ENCODE measurements around the gene CCDC196.
"Not testable (repeated sequence)": the region's sequence is repeated elsewhere in the genome, so short reads cannot be mapped to it uniquely, and the experiment has no call there.

Gene CCDC196

DNA sequence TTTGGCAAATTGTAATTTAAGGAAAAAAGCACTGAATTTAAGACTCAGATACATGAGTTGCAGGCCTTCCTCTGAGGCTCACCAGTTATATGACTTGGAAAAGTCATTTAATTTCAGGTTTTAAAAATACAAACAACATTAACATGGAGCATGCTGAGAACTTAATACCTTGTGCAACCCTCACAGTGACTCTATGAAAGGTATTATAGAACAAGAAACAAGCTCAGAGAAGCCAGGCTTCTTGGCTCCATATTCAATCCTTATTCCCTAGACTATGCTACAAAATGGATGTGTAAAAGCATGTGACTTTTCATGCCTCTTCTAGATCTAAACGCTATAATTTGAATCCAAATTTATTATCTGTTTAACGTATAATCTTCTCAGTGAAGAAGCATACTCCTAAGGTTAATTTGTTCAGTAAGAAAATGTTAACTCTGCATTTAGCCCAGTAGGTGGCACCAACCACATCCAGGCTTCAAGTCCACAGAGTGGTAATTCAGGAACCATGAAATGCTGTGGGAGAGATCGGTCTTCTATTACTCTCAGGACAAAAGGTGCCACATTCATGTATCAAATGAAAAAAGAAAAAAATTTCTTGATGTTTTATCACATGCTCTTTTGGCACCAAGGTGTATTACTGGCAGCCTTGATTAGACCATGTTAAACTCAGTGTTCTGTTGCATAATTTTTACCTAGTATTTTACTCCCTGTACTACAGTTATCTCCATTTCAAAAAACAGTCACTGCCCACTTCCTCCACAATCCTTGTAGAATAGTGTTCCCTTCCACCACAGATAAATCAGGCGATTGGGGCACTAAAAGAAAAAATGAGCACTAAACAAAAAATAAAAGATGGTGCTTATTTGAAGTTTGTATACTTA, 9.3 kb downstream of the CCDC196 start:
- peak; percentile 89 for DNase-seq (ENCODE audit: low spot score)

DNA sequence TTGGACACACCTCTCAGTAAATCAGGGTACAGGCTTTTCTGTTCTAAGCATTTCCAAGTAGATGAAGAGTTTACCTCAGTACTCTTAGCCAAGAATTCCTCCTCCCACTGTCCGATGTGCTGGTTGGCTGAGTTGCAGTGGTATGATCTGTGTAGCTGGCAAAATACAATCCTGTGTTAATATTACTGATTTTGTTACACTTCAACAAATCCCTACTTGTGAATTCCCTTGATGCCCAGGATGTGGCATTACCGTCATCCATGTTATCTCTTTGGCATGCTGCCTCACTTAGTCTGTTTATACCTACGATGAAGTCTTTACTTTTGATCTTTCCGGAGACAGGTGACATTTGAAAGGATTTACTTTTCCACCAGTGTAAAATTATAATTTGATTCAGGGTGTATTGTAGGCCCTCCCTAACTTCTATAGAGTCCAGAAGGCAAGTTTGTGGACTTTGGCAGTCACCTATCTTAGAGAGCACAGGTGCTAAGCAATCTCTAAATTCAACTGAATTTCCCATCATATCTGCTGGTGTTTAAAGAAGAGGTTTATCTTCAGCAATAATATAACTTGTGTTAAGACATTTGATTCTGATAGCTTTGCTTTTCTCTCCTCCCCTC, 10.1 kb downstream of the CCDC196 start:
- no peak for DNase-seq (ENCODE audit: low spot score)

DNA sequence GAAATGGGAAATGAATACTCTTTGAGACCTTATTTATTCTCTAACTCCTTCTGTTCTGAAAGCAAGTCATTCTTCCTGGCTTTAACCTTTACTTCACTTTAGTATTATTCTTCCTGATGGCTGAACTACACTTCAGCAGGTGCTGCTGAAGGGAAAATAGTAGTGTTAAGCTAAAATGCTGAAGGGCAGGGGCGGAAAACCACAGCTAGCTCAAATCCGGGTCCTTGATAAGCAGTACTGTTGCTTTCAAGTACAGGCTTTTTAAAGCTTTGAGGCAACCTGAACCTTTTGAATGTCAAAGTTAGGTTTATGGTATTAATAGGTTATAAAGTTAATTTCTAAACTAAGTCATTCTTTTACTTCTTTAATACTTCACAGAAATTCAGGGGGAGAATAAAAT, 10.7 kb downstream of the CCDC196 start:
- DNase-seq (ENCODE audit: low spot score) = no peak

DNA sequence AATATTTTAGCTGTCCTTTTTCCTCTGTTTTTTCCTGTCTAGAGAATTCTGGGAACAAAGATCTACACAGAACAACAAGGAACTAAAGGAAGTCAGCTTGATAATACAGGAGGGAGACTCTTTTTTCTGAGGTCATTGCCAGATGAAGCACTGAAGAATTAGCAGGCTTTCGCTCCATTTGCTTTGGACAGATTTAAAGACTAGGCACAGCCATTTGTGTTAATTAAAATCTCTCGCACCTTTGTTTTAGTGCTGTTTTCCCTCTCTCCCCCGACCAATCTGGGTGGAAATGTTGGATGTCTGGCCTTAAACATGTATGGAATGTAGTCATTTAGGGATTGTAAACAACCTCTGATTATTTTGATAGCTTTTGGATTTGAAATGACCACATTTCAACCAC, 12.1 kb downstream of the CCDC196 start:
- DNase-seq (ENCODE audit: low spot score) = no peak

DNA sequence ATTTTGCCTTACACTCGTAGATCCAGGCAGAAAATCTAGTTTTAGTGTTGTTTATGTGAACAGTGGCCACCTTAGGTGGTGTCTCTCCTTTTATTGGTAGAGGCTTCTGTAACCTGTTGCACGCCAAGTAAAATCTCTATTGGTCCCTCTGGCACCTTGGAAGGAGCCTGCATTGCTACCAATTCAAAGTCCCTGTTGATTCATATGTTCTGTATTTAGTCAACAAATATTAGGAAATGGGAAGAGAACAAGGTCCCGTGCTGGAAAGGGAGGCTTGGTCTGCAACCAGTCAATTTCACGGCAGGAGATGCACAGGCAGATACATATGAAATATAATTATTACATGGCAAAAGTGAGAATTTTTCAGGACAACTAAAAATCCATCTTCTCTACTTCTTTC, 15.4 kb downstream of the CCDC196 start:
- no peak for DNase-seq (ENCODE audit: low spot score)

DNA sequence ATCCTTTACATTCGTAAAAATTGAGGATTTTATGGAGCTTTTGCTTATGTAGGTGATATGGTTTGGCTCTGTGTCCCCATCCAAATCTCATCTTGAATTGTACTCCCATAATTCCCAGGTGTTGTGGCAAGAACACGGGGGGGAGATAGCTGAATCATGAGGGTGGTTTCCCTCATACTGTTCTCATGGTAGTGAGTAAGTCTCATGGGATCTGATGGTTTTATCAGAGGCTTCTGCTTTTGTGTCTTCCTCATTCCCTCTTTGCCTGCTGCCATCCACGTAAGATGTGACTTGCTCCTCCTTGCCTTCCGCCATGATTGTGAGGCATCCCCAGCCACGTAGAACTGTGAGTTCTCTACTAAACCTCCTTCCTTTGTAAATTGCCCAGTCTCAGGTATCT, 16.7 kb downstream of the CCDC196 start:
- not testable (repeated sequence) for DNase-seq (ENCODE audit: low spot score)

DNA sequence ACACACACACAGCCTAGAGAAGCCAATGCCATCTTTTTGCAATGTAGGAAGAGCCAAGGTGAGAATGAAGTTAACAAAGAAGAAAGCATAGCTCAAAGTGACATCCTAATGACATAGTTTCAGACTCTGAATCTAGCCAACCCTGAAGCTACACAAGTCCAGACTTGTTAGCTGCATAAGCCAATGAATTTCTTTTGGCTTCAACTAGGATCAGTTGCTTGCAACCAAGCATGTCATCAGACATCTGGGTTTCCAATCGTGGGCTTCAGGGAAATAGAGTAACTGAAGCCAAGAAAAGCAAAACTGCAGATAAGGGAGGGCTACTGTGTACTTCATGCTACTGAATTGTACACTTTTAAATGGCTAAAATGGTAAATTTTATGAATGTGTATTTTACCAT, 17.4 kb downstream of the CCDC196 start:
- DNase-seq (ENCODE audit: low spot score) = no peak

DNA sequence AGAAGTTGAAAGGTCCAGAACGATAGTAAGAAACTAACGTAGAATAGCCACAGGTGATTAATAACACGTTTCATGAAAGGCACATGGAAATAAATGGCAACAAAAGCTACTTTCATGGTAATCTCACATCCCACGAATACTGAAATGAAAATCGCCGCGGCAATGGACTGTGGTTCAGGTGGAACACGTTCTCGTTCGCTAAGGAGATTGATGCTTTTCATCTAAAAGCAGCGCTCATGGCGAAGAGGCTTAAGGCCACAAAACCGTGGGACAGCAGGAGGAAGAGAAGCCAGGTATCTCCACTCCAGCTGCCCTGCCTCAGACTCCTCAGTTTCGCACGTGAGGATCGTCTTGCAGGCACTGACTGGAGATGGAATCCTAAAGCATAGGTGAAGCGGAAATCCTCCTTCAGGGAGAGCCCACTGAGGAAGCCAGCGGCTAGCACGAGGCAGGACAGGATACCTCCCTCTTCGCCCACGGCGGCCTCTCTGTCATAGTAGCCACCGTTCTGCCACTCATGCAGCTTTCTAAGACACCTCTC, 21.1 kb downstream of the CCDC196 start:
- no peak for DNase-seq (ENCODE audit: low spot score)

DNA sequence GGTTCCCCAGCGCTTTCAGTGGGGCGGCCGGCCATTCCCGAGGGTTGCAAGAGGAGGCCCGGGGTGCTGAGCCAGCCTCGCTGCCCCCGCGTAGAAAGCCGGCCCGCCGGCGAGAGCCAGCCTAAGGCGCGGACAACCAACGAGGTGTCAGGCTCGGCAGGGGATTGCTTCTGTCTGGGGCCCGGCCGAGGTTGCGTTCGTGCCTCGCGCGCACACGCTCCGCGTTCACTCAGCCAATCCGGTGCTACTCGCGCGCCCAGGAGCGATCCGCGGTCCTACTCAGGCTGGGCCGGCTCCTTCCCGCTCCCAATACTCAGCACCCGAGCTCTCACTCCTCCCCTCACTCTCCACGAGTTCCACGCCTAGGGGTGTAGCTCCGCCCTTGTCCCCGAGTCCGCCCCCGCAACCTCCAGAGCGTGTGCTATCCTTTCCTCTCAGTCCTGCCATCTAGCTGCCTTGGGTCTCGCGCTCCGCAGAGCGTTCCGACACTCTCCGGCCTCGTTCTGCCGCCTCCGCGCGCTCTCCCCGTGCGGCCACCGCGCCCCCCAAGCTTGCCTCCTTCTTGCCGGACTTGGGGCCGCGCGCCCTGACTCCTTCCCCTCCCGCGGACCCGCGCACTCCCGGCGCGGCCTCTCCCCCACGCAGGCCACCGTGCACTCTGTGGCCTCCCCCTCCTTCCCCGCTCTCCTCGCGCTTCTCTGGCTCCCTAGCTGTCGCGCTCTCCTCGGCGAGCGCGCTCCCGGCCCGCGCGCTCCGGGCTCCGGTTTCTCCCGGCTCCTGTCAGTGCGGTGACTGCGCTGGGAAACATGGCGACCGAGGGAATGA, 21.8 kb downstream of the CCDC196 start, which contains the start of gene GPHN:
Gene GPHN (plus strand): TSS at position 426 of the 825 bp plus-strand sequence.
- peak; percentile 97 for DNase-seq (ENCODE audit: low spot score)

DNA sequence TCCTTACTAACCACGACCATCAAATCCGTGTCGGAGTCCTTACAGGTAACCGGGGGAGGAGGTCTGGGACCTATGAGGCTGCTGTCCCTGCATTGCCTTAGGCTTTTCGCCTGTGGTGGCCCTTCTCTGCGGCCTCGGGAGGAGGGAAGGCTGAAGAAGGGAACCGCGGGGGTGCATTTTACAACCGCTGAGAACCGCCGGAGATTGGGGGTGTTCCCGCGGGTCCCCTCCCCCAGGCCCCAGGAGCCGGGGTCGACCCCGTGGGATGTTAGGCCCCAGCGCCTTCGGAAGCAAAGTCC, 22.3 kb downstream of the CCDC196 start:
- DNase-seq (ENCODE audit: low spot score) = no peak

DNA sequence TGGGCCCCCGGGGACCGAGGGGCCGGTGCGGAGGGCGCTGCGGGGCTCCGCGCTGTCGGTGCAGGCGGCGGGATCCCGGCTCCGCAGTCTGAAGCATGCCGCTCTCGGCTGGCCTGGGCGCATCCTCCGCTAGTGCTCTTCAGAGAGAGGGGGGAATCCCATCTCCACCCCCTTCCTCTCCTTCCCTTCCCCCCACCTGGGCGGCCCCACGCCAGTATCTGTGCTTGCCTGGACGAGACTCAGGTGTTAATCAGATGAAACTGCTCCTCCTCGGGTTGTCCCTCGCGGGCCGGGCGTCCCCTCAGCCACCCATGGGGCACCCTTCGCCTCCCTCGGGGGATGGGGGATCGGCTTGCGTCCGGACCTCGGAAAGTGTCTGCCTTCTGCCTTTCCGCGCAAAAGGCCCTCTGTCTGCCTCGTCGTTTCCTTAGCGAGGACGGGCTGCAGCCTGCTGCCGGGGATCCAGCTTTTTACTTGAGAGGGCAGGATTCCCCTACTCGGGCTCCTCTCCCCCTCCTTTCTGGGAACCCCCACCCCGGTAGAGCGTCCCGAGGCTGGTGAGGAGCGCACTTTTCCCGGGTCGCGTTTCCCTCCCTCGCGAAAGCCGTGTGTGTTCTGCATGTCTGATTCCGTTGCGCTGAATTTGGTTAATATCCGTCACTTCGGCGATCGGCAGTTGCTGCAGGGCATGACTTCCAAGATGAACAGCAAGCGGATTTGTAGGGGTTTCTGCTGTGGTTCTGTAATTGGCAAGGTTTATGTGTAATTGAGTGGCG, 22.9 kb downstream of the CCDC196 start:
- DNase-seq (ENCODE audit: low spot score) = peak; percentile 15

DNA sequence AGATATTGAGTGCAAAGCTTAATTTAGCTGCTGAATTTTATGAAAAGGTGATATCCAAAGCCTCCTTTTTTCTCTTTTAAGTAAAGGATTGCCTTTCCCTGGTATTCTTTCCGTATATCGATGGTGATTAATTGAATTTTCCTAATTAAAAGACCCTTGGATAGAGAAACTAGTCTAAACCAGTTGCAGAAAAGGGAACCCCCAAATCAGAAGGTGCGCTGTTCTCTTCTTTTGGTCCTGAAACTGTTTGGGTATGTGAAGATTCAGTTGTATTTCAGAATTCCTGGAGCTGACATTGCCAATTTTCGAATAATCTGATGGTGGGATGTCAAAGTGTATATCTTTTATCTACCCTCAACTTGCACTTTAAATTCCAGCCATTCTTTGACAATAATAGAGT, 23.7 kb downstream of the CCDC196 start:
- DNase-seq (ENCODE audit: low spot score) = peak; percentile 3

DNA sequence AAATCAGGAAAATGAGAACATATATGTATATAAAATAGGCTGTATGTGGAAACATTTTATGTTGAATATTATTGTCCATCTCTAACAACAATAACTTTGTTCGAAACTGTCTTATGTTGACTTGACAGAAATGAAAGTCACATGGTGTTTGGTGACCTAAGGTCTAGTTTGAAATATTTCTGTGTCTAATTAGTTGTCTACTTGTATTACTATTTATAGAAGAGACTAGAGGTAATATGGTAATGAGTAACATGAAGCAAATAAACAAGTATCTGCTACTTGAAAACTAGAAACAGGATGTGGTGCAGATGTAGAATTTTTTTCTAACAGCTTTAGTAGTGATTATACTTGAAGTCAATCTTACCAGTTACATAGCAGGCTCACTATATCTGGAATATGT, 25.7 kb downstream of the CCDC196 start:
- DNase-seq (ENCODE audit: low spot score) = no peak

DNA sequence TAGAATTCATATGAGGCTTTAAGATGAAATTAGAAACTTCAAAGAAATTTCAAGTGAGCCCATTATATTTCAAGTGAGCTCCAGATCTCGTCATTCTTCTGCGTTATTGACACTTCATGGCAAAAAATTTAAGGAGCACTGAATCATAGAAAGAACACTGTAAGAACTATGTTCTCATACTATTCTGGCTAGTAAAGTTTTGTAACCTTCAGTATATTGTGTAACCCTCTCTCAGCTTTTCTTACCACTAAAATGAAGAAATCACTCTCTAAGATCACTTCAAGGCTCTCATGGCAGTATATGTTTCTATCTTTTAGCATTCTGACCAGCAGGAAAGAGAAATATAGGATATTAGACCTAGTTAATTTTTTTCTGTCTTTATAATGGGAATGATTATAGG, 28.0 kb downstream of the CCDC196 start:
- no peak for DNase-seq (ENCODE audit: low spot score)

DNA sequence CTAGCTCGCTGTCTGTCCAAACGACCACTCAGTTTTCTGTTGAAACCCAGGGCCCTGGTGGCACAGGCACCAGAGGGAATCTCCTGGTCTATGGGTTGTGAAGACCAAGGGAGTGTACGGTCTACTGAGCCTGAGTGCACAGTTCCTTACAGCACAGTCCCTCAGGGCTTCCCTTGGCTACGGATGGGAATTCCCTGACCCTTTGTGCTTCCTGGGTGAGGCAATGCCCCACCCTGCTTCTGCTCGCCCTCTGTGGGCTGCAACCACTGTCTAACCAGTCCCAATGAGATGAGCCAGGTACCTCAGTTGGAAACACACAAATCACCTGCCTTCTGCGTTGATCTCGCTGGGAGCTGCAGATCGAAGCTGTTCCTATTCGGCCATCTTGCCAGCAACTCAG, 44.4 kb downstream of the CCDC196 start:
- DNase-seq (ENCODE audit: low spot score) = no peak

DNA sequence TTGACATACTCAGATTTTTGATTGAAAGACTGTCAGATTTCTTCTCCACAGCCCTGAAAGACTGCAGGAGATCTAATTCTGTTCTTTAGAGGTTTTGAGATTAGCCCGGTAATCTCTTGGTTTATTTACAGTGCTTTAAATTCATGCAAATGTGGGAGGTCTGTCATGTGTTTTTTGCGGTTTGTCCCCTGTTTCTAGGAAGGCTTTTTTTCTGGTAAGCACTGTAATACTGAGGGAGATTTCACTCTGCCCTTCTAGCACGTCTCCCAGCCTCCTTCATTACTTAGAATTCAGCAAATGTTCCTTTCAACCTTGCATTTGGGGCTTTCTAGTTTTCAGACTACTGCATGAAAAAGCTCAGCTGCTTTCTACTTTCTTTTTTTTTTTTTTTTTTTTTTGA, 52.9 kb downstream of the CCDC196 start:
- DNase-seq (ENCODE audit: low spot score) = no peak

DNA sequence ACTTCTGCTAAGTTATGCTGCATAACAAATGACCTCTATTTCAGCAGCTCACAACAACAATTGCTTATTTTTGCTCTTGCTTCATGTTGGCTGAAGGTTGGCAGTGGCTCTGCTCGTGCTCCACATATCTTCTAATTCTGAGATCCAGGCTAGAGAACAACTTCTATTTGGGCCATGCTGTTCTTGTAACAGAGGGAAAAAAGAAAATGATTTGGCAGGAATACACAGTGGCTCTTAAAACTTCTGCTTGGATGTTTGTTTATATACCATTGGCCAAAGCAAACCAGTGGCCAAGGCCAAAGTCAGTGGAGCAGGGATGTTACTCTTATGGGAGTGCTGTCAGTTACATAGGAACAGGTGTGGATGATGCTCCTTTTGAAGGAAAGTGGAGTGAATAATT, 53.9 kb downstream of the CCDC196 start:
- DNase-seq (ENCODE audit: low spot score) = peak; percentile 31

DNA sequence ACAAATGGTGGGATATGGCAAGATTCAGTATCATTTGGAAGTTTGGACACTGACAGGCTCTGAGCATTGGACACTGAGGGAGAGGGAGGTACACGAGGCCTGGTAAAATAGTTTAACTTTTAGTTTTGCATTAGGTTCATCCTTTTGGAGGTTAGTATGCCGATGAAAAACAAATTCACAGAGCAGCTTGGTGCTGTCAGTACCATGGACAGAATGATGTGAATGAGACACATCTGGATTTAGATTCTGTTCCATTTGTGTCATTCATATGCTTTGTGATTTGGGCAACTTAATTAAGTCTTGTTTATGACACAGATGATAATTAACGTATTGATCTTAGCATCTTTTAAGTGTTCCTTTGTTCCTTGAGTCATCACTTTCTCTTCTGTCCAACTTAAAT, 55.5 kb downstream of the CCDC196 start:
- DNase-seq (ENCODE audit: low spot score) = no peak

DNA sequence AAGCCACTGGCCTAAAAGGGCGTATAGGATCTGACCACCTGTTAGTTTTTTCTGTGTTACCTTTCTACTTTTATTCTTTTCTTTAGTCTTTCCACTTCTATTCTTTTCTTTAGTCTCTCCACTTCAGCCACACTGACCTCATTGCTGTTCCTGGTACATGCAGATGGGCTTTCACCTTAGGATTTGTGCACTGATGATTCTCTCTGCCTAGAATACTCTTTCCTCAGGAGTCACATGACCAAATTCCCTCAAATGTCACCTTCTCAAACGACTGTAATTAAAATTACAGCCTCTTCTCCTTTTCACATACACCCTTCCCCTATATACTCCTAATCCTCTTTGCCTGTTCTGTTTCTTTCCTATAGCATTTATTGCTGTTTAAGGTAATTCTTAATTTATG, 57.8 kb downstream of the CCDC196 start:
- DNase-seq (ENCODE audit: low spot score) = no peak

DNA sequence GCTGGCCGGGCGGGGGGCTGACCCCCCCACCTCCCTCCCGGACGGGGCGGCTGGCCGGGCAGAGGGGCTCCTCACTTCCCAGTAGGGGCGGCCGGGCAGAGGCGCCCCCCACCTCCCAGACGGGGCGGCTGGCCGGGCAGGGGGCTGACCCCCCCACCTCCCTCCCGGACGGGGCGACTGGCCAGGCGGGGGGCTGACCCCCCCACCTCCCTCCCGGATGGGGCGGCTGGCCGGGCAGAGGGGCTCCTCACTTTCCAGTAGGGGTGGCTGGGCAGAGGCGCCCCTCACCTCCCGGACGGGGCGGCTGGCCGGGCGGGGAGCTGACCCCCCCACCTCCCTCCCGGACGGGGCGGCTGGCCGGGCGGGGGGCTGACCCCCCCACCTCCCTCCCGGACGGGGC, 59.0 kb downstream of the CCDC196 start:
- not testable (repeated sequence) for DNase-seq (ENCODE audit: low spot score)

DNA sequence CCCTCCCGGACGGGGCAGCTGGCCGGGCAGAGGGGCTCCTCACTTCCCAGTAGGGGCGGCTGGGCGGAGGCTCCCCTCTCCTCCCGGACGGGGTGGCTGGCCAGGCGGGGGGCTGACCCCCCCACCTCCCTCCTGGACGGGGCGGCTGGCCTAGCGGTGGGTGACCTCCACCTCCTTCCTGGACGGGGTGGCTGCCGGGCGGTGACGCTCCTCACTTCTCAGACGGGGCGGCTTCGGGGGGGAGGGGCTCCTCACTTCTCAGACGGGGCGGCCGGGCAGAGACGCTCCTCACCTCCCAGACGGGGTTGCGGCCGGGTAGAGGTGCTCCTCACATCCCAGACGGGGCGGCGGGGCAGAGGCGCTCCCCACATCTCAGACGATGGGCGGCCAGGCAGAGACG, 59.6 kb downstream of the CCDC196 start:
- not testable (repeated sequence) for DNase-seq (ENCODE audit: low spot score)
